ENCODE results near the gene GBP4.

DNA sequence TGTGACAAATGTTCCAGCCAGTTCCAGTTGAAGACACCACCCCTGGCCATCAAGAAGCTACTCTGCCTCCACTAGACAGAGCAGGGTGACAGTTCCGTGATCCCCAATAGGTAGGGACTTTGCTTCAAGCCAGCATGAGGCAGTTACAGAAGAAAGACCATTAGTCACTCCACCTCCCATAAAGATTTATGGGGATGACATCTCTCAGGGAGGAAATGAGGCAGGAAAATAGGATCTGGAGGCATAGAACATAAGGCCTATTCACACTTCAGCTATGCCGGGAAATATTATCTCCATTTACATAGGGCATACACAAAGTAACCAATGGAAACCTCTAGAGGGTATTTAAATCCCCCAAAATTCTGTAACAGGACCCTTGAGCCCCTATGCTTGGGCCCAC, 19.4 kb downstream of the GBP4 start:
- TF ChIP-seq CTCF (IDR thresholded peaks at IDR 0.05) (no peak), POLR2AphosphoS5 (IDR thresholded peaks at IDR 0.05) (no peak), POLR2A (IDR thresholded peaks at IDR 0.05) (no peak)

Data from prostate gland (tissue), 2 donors.